Neutrophil (primary cell): Measurements from ENCODE around the gene LAMC3.

Experiments used
- H3K27ac ChIP-seq: fragments of 200-600 bp; sonication (generic); 2 replicates; pipeline ENCODE4 v1.5.1; 2016; ENCODE audit warnings: mild to moderate bottlenecking, moderate library complexity
- H3K27me3 ChIP-seq: fragments of 200-600 bp; sonication (generic); 2 replicates; pipeline ENCODE4 v1.6.0; 2016; ENCODE audit warnings: mild to moderate bottlenecking
- H3K36me3 ChIP-seq: fragments of 200-600 bp; sonication (generic); 2 replicates; pipeline ENCODE4 v1.5.1; 2017
- H3K4me1 ChIP-seq, 2 experiments: fragments of 200-600 bp in 1 of 2; sonication (generic) in 1 of 2; 1 replicate in 1 of 2; 2 replicates in 1 of 2; pipeline versions ENCODE4 v1.5.1 to v1.6.1; 2013 to 2016; ENCODE audit warnings: low read depth in 1 of 2, low read length in 1 of 2, mild to moderate bottlenecking in 1 of 2, moderate library complexity in 1 of 2; ENCODE audit not compliant: control insufficient read depth in 1 of 2, insufficient read depth in 1 of 2
- H3K4me3 ChIP-seq, 2 experiments: fragments of 200-600 bp in 1 of 2; sonication (generic) in 1 of 2; 1 replicate in 1 of 2; 2 replicates in 1 of 2; pipeline ENCODE4 v1.5.1; 2013 to 2016; ENCODE audit warnings: low read depth in 1 of 2, low read length in 1 of 2, mild to moderate bottlenecking in 1 of 2, moderate library complexity in 1 of 2
- H3K9me3 ChIP-seq: fragments of 200-600 bp; sonication (generic); 2 replicates; pipeline ENCODE4 v1.5.1; 2016
- TF ChIP-seq, protein P1 (sequence below): fragments of 200-600 bp; sonication (generic); IDR thresholded peaks from 2 replicates; pipeline ENCODE4 v1.5.1; 2016; ENCODE audit warnings: antibody characterized with exemption

Gene LAMC3

GRCh38 chr9:131008909-131009618, at the start of gene LAMC3:
Gene LAMC3 (plus strand): TSS chr9:131009174. CDS start chr9:131009215, 41 bp downstream.
- TF ChIP-seq, protein P1, sequence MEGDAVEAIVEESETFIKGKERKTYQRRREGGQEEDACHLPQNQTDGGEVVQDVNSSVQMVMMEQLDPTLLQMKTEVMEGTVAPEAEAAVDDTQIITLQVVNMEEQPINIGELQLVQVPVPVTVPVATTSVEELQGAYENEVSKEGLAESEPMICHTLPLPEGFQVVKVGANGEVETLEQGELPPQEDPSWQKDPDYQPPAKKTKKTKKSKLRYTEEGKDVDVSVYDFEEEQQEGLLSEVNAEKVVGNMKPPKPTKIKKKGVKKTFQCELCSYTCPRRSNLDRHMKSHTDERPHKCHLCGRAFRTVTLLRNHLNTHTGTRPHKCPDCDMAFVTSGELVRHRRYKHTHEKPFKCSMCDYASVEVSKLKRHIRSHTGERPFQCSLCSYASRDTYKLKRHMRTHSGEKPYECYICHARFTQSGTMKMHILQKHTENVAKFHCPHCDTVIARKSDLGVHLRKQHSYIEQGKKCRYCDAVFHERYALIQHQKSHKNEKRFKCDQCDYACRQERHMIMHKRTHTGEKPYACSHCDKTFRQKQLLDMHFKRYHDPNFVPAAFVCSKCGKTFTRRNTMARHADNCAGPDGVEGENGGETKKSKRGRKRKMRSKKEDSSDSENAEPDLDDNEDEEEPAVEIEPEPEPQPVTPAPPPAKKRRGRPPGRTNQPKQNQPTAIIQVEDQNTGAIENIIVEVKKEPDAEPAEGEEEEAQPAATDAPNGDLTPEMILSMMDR = no peak
- Histone ChIP-seq H3K4me1 (no peaks in the 10 kb centered on the region), H3K27me3 (peaks cover 69% of the 10 kb centered on the region), H3K36me3 (no peaks in the 10 kb centered on the region), H3K27ac (no peak within 1 kb of the TSS), H3K9me3 (no peaks in the 10 kb centered on the region), H3K4me3 (no peak within 1 kb of the TSS)

GRCh38 chr9:130959809-130960334, 49.1 kb upstream of the LAMC3 start:
- TF ChIP-seq, protein P1 = no peak
- Histone ChIP-seq H3K36me3 (no peaks in the 10 kb centered on the region), H3K27ac (no peak overlapping the region)

GRCh38 chr9:130960522-130961378, 48.2 kb upstream of the LAMC3 start:
- H3K9me3 ChIP-seq = no peaks in the 10 kb centered on the region
- H3K36me3 ChIP-seq = no peaks in the 10 kb centered on the region
- no peaks in the 10 kb centered on the region for H3K4me1 ChIP-seq
- H3K27me3 ChIP-seq = peaks cover 8% of the 10 kb centered on the region
- TF ChIP-seq, protein P1 = no peak
- no peak overlapping the region for H3K4me3 ChIP-seq
- H3K27ac ChIP-seq = no peak overlapping the region

More at GRCh38 chr9:130959809-130960334, 49.1 kb upstream of the LAMC3 start:
- H3K4me1 ChIP-seq = no peaks in the 10 kb centered on the region
- peaks cover 8% of the 10 kb centered on the region for H3K27me3 ChIP-seq
- no peak overlapping the region for H3K4me3 ChIP-seq
- H3K9me3 ChIP-seq = no peaks in the 10 kb centered on the region

- Histone ChIP-seq H3K27me3 (peaks cover 6% of the 10 kb centered on the region), H3K9me3 (no peaks in the 10 kb centered on the region), H3K36me3 (no peaks in the 10 kb centered on the region), H3K4me1 (no peaks in the 10 kb centered on the region), H3K4me3 (no peak overlapping the region), H3K27ac (no peak overlapping the region)
- TF ChIP-seq, protein P1 = no peak
These were observed 47.3 kb upstream of the LAMC3 start for GRCh38 chr9:130961511-130962300.
